Glomerular endothelial cell (primary cell): ENCODE results near the gene TMUB1. TPM values are rescaled to one million over a fixed set of nuclear protein-coding genes. Genes with fewer than 3 reads are reported as not detected.

Experiments used
- DNase-seq: peaks from one replicate; pipeline ENCODE4 v3.0.0-alpha.2; 2011; ENCODE audit warnings: low read depth, low spot score; ENCODE audit errors: extremely low read depth
- total RNA-seq: library from RNA; depleted of rRNA; stranded (reverse); fragments of >200 nt; gene quantifications from 2 replicates; pipeline ENCODE4 v1.2.3, GENCODE V29; 2015

TMUB1 gene
- total RNA-seq, 1 donor from 2014 or later = 50.9 TPM

GRCh38 chr7:151104411-151105235, 21.3 kb upstream of the TMUB1 start:
- no peak for DNase-seq

- no peak for DNase-seq
Observed at GRCh38 chr7:151103973-151104372, 20.7 kb upstream of the TMUB1 start.

GRCh38 chr7:151102991-151103390, 19.7 kb upstream of the TMUB1 start:
- no peak for DNase-seq

GRCh38 chr7:151101621-151102396, 18.5 kb upstream of the TMUB1 start:
- no peak for DNase-seq

- DNase-seq = no peak
Observed at GRCh38 chr7:151100921-151101320, 17.6 kb upstream of the TMUB1 start.

- no peak for DNase-seq
Observed at GRCh38 chr7:151099486-151100211, 16.4 kb upstream of the TMUB1 start.

GRCh38 chr7:151095828-151096475, 12.7 kb upstream of the TMUB1 start:
- no peak for DNase-seq

GRCh38 chr7:151095123-151095797, 12.0 kb upstream of the TMUB1 start:
- DNase-seq = no peak

- no peak for DNase-seq
Observed at GRCh38 chr7:151094675-151095074, 11.4 kb upstream of the TMUB1 start.

- DNase-seq = no peak
Observed at GRCh38 chr7:151093748-151094147, 10.5 kb upstream of the TMUB1 start.

- DNase-seq = no peak
Observed at GRCh38 chr7:151091988-151092387, 8.7 kb upstream of the TMUB1 start.

- DNase-seq = no peak
Observed at GRCh38 chr7:151091431-151091830, 8.1 kb upstream of the TMUB1 start.

- no peak for DNase-seq
Observed at GRCh38 chr7:151091003-151091402, 7.7 kb upstream of the TMUB1 start.

- no peak for DNase-seq
Observed at GRCh38 chr7:151089893-151090730, 6.8 kb upstream of the TMUB1 start.

- DNase-seq = peak; percentile 92
Observed at GRCh38 chr7:151088856-151089699, 5.8 kb upstream of the TMUB1 start.

GRCh38 chr7:151088019-151088855, 4.9 kb upstream of the TMUB1 start:
- no peak for DNase-seq

GRCh38 chr7:151087245-151088018, 4.1 kb upstream of the TMUB1 start:
- no peak for DNase-seq
